COLO668 (cell line): ENCODE measurements around the gene MYO1F.
A peak's percentile ranks its signal among the peaks of the same experiment; 100 is the strongest.
"Not testable (repeated sequence)": the region's sequence is repeated elsewhere in the genome, so short reads cannot be mapped to it uniquely, and the experiment has no call there.

Experiments
- DNase-seq: peaks from one replicate; lab custom pipeline; 2025; ENCODE audit not compliant: unreplicated experiment; lab: John Stamatoyannopoulos, UW

The MYO1F gene

DNA sequence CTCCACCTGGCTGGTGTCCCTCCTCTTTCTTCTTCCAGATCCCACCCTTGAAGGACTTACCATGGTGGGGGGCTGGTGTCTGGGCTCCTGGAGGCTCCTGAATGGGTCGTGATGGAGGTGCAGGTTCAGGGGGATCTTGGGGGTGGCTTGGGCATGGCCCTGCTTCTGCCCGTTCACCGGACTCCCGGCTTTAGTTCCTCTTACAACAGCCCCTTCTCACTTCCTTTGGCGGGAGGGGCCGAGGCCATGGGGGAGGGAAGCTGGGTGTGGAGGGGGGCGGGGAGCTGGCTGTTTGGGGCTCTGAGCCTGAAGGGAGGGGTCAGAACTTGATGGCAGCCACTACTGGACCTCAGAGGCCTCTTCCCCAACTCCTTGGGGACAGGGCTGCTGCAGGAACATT is at the start of gene MYO1F:
MYO1F (minus strand) TSS at position 196 of the 400 bp plus-strand sequence; CDS start at position 63, 133 bp downstream.
- no peak for DNase-seq

DNA sequence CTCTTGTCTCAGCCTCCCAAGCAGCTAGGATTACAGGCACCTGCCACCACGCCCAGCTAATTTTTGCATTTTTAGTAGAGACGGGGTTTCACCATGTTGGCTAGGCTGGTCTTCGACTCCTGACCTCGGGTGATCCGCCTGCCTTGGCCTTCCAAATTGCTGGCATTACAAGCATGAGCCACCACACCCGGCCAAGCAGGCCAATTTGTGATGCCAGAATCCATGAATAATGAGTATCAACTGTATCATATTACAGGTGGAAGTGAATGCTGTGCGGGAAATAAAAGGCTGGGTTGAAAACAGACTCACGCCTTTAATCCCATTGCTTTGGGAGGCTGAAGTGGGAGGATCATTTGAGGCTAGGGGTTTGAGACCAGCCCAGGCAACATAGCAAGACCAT is 49.6 kb upstream of the MYO1F start:
- no peak for DNase-seq

GRCh38 chr19:8622886-8623285 is 45.6 kb upstream of the MYO1F start:
- not testable (repeated sequence) for DNase-seq

GRCh38 chr19:8618751-8619150 is 41.5 kb upstream of the MYO1F start:
- DNase-seq: no peak

GRCh38 chr19:8617984-8618383 is 40.7 kb upstream of the MYO1F start:
- DNase-seq: no peak

DNA sequence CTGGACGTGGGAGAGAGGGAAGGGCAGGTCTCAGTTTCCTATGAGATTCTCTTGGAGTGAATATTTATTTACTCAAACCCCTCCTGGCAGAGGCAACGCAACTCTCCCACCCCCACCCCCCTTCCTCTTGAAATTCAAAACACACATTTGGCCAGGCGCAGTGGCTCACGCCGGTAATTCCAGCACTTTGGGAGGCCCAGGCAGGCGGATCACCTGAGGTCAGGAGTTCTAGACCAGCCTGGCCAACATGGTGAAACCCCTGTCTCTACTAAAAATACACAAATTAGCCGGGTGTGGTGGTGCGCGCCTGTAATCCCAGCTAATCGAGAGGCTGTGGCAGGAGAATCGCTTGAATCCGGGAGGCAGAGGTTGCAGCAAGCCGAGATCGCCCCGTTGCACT is 40.1 kb upstream of the MYO1F start:
- not testable (repeated sequence) for DNase-seq

DNA sequence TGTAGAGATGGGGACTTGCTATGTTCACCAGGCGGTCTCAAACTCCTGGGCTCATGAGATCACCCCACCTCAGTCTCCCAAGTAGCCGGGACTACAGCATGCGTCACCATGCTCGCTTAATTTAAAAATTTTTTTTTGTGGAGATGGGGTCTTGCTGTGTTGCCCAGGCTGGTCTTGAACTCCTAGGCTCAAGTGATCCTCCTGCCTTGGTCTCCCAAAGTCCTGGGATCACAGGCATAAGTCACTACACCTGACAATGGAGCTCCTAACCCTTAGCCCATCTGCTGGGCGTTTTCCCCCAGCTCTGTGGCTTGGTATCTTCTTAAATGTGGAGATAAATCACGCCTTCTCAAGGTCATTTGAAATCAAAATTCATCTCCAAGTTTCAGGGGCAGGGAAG is 39.6 kb upstream of the MYO1F start:
- DNase-seq: no peak

- DNase-seq: peak; percentile 21
Measured at GRCh38 chr19:8615813-8616596, 38.8 kb upstream of the MYO1F start.

GRCh38 chr19:8615024-8615423 is 37.8 kb upstream of the MYO1F start:
- no peak for DNase-seq

DNA sequence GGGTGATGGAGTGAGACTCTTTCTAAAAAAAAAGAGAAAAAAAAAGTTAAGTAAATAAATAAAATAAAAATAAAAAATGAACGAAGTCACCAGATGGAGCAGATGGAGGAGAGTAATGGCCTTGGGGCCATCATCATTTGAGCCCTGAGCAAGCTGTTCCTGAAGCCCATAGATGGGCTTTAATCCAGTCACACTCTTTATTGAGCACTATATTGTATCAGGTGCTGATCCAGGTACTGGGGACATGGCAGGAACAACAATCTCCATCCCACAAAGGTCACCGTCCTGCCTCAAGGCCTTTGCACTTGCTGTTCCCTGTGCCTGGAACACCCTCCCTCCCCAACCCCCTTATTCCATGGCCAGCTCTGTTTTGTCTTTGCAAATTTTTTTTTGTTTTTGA is 37.2 kb upstream of the MYO1F start:
- DNase-seq: no peak

DNA sequence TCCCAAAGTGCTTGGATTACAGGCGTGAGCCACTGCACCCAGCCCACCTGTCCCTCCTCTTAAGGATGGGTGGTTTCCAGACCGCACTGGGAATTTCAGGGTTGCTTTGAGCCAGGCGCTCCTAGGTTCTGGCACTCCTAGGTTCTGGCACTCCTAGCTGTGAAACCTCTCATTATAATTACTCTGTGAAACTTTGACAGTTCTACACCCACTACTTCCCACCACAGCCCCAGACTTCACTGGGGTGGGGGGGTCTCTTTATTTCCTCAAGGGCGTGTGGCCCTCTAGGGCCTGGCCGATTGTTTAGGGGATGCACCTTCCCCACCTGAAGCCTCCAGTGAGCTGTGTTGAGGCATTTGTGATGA is 35.5 kb upstream of the MYO1F start:
- DNase-seq: no peak

- no peak for DNase-seq
Measured at GRCh38 chr19:8611877-8612806, 34.9 kb upstream of the MYO1F start.

GRCh38 chr19:8611391-8611876 is 34.2 kb upstream of the MYO1F start:
- DNase-seq: no peak

DNA sequence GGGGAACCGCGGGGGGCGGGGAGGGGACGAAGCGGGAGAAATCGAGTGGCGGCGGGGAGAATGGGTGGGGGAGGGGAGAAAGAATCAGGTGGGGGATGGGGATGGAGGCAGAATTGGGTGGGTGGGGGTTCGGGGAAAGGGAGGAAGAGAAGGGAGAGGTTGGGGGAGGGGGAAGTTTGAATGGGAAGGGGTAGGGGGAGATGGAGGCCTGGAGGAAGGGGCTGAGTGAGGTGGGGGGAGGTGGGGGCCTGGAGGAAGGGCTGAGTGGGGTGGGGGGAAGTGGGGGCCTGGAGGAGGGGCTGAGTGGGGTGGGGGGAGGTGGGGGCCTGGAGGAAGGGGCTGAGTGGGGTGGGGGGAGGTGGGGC is 33.7 kb upstream of the MYO1F start:
- no peak for DNase-seq

- DNase-seq: no peak
Measured at GRCh38 chr19:8610041-8610935, 33.0 kb upstream of the MYO1F start, which contains the start of gene ADAMTS10. Gene ADAMTS10, minus strand, starts transcription at chr19:8610715. Its CDS starts 5,005 bp downstream, at chr19:8605710.

- DNase-seq: no peak
Measured at GRCh38 chr19:8609279-8610040, 32.2 kb upstream of the MYO1F start.

DNA sequence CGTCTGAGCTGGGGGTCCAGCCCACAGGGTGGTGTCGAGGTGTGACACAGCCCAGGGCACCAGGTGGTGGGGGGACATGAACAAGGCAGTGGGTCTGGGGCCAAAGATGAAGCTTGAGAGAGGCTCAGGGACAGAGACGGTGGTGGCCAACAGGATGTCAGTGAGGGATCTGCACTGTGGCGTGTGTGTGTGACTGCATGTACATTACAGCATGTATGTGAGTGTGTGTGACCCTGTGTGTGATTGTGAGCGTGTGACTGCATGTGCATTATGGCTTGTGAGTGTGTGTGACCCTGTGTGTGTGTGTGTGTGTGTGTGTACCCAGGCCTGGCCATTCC is 31.7 kb upstream of the MYO1F start:
- DNase-seq: no peak

- no peak for DNase-seq
Measured at GRCh38 chr19:8607386-8607785, 30.1 kb upstream of the MYO1F start.

DNA sequence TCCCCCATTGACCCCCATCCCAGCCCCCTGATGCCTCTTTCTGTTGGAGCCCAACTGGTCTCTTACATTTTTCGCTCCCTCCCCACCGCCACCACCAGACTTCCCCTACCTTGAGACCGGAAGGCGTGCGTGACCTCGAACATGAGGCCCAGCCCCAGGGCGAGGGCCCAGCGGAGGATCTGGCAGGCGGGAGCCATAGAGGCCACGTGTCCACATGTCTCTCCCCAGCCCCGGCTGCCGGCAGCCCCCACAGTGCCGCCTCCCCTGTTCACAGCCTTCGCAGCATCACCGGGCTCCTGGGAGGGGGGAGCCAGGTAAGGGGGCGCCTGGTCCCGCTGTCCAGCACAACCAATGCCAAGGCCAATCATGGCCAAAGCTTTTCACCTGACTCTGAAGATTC is 28.3 kb upstream of the MYO1F start:
- no peak for DNase-seq

GRCh38 chr19:8601796-8602195 is 24.6 kb upstream of the MYO1F start:
- no peak for DNase-seq
